CD14-positive monocyte (primary cell): ENCODE data around the gene PLXND1. TPM values are rescaled to one million over a fixed set of nuclear protein-coding genes. Genes with fewer than 3 reads are reported as not detected.
"Not testable (repeated sequence)": the region's sequence is repeated elsewhere in the genome, so short reads cannot be mapped to it uniquely, and the experiment has no call there.

Source experiments
- DNase-seq, 3 donors: peaks; one replicate each; pipeline ENCODE4 v3.0.0-alpha.2; 2011 to 2022
- H2AFZ ChIP-seq: 2 replicates; pipeline ENCODE4 v1.6.0; 2012; ENCODE audit warnings: mild to moderate bottlenecking, low read depth, low read length, inconsistent platforms; ENCODE audit not compliant: insufficient read depth, poor library complexity, severe bottlenecking
- H3K27ac ChIP-seq, 2 donors: 1 replicate in 1 of 2; 2 replicates in 1 of 2; pipeline ENCODE4 v1.5.1; 2012 to 2013; ENCODE audit warnings: low read length in 2 of 2, control low read depth in 1 of 2, inconsistent platforms in 1 of 2, low read depth in 1 of 2, mild to moderate bottlenecking in 1 of 2
- H3K27me3 ChIP-seq, 2 donors: one replicate each; pipeline versions ENCODE4 v1.6.0 to v1.6.1; 2011 to 2013; ENCODE audit warnings: low read length in 2 of 2; ENCODE audit not compliant: control insufficient read depth in 2 of 2, insufficient read depth in 2 of 2
- H3K36me3 ChIP-seq, 2 donors: replicated peaks in 1 of 2; 1 replicate in 1 of 2; 2 replicates in 1 of 2; pipeline versions ENCODE4 v1.5.1 to v1.6.1; 2012 to 2013; ENCODE audit warnings: low read length in 2 of 2, control low read depth in 1 of 2, inconsistent platforms in 1 of 2, mild to moderate bottlenecking in 1 of 2; ENCODE audit not compliant: insufficient read depth in 2 of 2, control insufficient read depth in 1 of 2
- H3K4me1 ChIP-seq, 2 donors: 1 replicate in 1 of 2; 2 replicates in 1 of 2; pipeline versions ENCODE4 v1.5.1 to v1.6.1; 2012 to 2013; ENCODE audit warnings: low read length in 2 of 2, control low read depth in 1 of 2, inconsistent platforms in 1 of 2, mild to moderate bottlenecking in 1 of 2, moderate library complexity in 1 of 2; ENCODE audit not compliant: insufficient read depth in 2 of 2, control insufficient read depth in 1 of 2
- H3K4me2 ChIP-seq: replicated peaks from 2 replicates; pipeline ENCODE3; 2012; ENCODE audit warnings: low read length, moderate library complexity, mild to moderate bottlenecking; ENCODE audit not compliant: poor library complexity, severe bottlenecking; ENCODE audit errors: extremely low read depth
- H3K4me3 ChIP-seq, 3 experiments: fragments of 200-600 bp in 1 of 3; sonication (generic) in 1 of 3; replicated peaks in 1 of 3; 1 replicate in 2 of 3; 2 replicates in 1 of 3; pipeline ENCODE4 v1.5.1; 2011 to 2013; ENCODE audit warnings: low read length in 3 of 3, mild to moderate bottlenecking in 3 of 3, control low read depth in 2 of 3, low read depth in 2 of 3, inconsistent platforms in 1 of 3, moderate library complexity in 1 of 3
- H3K79me2 ChIP-seq: 2 replicates; pipeline ENCODE4 v1.6.0; 2012; ENCODE audit warnings: mild to moderate bottlenecking, control low read depth, inconsistent platforms, low read length, moderate library complexity; ENCODE audit not compliant: insufficient read depth
- H3K9ac ChIP-seq: 2 replicates; pipeline ENCODE4 v1.6.0; 2017; ENCODE audit warnings: low read length, mild to moderate bottlenecking; ENCODE audit not compliant: insufficient read depth, poor library complexity, severe bottlenecking
- H3K9me3 ChIP-seq, 2 donors: replicated peaks in 1 of 2; 1 replicate in 1 of 2; 2 replicates in 1 of 2; pipeline versions ENCODE4 v1.5.1 to v1.6.1; 2012 to 2013; ENCODE audit warnings: low read length in 2 of 2, control low read depth in 1 of 2; ENCODE audit not compliant: control insufficient read depth in 1 of 2, insufficient read depth in 1 of 2
- H4K20me1 ChIP-seq: 2 replicates; pipeline ENCODE4 v1.6.0; 2012; ENCODE audit warnings: mild to moderate bottlenecking, low read length, control low read depth, moderate library complexity; ENCODE audit not compliant: insufficient read depth
- H3K27ac Mint-ChIP-seq, 7 donors: one replicate each; pipeline ENCODE4 v1.8.0; 2020; ENCODE audit warnings: mild to moderate bottlenecking in 7 of 7, mixed read lengths in 7 of 7, moderate library complexity in 6 of 7, inconsistent platforms in 2 of 7
- H3K27me3 Mint-ChIP-seq, 3 donors: one replicate each; pipeline ENCODE4 v1.8.0; 2021 to 2022; ENCODE audit warnings: low read depth in 3 of 3, mild to moderate bottlenecking in 3 of 3, mixed read lengths in 3 of 3, moderate library complexity in 3 of 3, inconsistent platforms in 1 of 3
- H3K36me3 Mint-ChIP-seq, 2 donors: one replicate each; pipeline ENCODE4 v1.8.0; 2020; ENCODE audit warnings: mixed read lengths in 2 of 2, inconsistent platforms in 1 of 2, mild to moderate bottlenecking in 1 of 2
- H3K4me1 Mint-ChIP-seq: one replicate; pipeline ENCODE4 v1.8.0; 2020; ENCODE audit warnings: mild to moderate bottlenecking, mixed read lengths
- H3K4me3 Mint-ChIP-seq, 2 donors: one replicate each; pipeline ENCODE4 v1.8.0; 2020; ENCODE audit warnings: mild to moderate bottlenecking in 2 of 2, mixed read lengths in 2 of 2, moderate library complexity in 1 of 2
- H3K9me3 Mint-ChIP-seq, 7 donors: one replicate each; pipeline ENCODE4 v1.8.0; 2020 to 2022; ENCODE audit warnings: mixed read lengths in 7 of 7, mild to moderate bottlenecking in 6 of 7, moderate library complexity in 6 of 7, inconsistent platforms in 2 of 7
- WGBS: methylation state at CpG from one replicate; pipeline ENCODE4 v1.1.5; 2013; ENCODE audit warnings: missing lambda C conversion rate; ENCODE audit not compliant: insufficient coverage; 5-methylcytosine and 5-hydroxymethylcytosine counted together
- intact Hi-C, 2 donors: fragments of 100-400 bp; cut with micrococcal nuclease; formaldehyde crosslinking; loops; one replicate each; pipeline versions ENCODE4 v1.15.0 to v1.15.1; 2023
- polyA plus RNA-seq, 3 donors: library from polyadenylated mRNA; depleted of rRNA in 1 of 3; unstranded in 2 of 3; stranded (reverse) in 1 of 3; fragments of 300-500 nt in 2 of 3; fragments of >200 nt in 1 of 3; fragmentation: Illumina TruSeq in 2 of 3; gene quantifications; 1 replicate in 2 of 3; 2 replicates in 1 of 3; pipeline ENCODE4 v1.2.3, GENCODE V29; 2012 to 2021
- TF ChIP-seq, protein P1 (sequence below): fragments of 200-600 bp; IDR thresholded peaks from one replicate; pipeline ENCODE4 v1.8.0; 2022; ENCODE audit warnings: antibody characterized with exemption, mild to moderate bottlenecking

Gene PLXND1
- polyA plus RNA-seq, 3 donors = 7.1 to 170 (median 9.9) TPM

DNA sequence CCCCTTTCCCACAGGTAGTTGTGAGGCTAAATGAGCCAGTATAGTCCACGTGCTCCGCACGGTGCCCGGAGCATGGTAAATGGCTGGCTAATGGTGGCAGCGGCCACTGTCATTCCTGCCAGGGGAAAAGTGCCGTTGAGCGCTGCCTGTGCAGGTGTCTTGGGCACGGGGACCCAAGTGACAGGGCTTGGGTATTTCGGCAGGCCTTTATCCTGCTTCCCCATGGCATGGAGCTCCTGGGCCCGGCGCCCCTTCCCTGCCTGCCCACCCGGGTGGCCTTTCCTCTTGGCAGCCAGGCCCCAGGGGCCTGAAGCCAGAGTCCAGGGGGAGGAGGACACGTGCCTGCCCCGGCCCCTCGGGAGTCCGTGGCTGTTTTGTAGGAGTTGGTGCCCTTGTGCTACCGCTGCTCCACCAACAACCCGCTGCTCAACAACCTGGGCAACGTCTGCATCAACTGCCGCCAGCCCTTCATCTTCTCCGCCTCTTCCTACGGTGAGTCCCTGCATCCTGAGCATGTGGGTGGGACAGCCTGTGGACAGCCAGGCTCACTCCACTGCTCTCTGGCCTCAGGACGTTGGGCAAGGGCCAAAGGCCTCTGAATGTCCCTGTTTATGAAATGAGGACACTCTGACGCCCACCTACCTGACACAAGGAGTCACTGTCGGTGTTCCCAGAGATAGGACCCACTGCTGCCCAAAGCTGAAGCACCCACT, 91.2 kb downstream of the PLXND1 start:
- H3K27me3 ChIP-seq, H2AFZ ChIP-seq, H3K4me2 ChIP-seq, H3K27ac ChIP-seq, H3K9me3 ChIP-seq, DNase-seq, H3K79me2 ChIP-seq, H3K27me3 Mint-ChIP-seq, H3K9me3 Mint-ChIP-seq, H4K20me1 ChIP-seq, H3K4me1 Mint-ChIP-seq, intact Hi-C loops, H3K4me3 Mint-ChIP-seq, H3K4me1 ChIP-seq, H3K4me3 ChIP-seq, H3K9ac ChIP-seq: not testable (repeated sequence)
- peaks cover 19 to 57% of the 10 kb centered on the region in 2 donors for H3K36me3 ChIP-seq
- 95% methylated on average over 10 of the region's 25 CpGs for WGBS
- Mint-ChIP-seq H3K27ac (peak overlapping the region in 1 of 7 donors; percentile 12), H3K36me3 (peaks cover 56 to 58% of the 10 kb centered on the region in 2 donors)

DNA sequence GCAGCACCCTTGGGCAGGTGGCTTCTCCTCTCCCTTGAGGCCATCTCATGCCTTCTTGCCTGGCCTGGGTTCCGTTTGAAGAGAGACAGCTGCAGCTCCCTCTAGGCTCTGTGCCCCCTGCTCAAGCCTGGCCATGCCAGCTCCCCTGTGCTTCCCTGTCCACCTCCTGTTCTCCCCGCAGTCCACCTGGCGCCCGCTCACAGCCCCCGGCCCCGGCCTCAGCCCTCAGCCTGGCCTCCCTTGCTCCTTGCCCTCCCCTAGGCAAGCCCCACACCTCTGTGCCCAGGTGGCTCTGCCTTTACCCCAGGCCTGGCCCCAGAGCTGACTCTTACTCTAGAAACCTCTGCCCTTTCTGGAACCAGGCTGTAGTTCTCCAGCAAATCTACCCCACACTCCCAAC, 91.9 kb downstream of the PLXND1 start:
- Histone ChIP-seq H3K36me3 (peaks cover 19 to 63% of the 10 kb centered on the region in 2 donors), H3K9ac (no peak overlapping the region), H4K20me1 (no peaks in the 10 kb centered on the region), H3K4me1 (no peaks in the 10 kb centered on the region), H3K9me3 (no peaks in the 10 kb centered on the region), H2AFZ (no peak overlapping the region), H3K27me3 (no peaks in the 10 kb centered on the region), H3K79me2 (no peaks in the 10 kb centered on the region), H3K4me3 (no peak overlapping the region), H3K27ac (no peak overlapping the region), H3K4me2 (no peak overlapping the region)
- intact Hi-C loops = no loop called here
- Mint-ChIP-seq H3K4me3 (no peak overlapping the region), H3K36me3 (peaks cover 54 to 57% of the 10 kb centered on the region in 2 donors), H3K27me3 (no peaks in the 10 kb centered on the region), H3K27ac (peak overlapping the region in 1 of 7 donors; percentile 12), H3K4me1 (no peaks in the 10 kb centered on the region), H3K9me3 (peaks cover 0 to 5% (median 0%) of the 10 kb centered on the region in 7 donors)
- 94% methylated on average over 6 of the region's 6 CpGs for WGBS
- TF ChIP-seq, protein P1, sequence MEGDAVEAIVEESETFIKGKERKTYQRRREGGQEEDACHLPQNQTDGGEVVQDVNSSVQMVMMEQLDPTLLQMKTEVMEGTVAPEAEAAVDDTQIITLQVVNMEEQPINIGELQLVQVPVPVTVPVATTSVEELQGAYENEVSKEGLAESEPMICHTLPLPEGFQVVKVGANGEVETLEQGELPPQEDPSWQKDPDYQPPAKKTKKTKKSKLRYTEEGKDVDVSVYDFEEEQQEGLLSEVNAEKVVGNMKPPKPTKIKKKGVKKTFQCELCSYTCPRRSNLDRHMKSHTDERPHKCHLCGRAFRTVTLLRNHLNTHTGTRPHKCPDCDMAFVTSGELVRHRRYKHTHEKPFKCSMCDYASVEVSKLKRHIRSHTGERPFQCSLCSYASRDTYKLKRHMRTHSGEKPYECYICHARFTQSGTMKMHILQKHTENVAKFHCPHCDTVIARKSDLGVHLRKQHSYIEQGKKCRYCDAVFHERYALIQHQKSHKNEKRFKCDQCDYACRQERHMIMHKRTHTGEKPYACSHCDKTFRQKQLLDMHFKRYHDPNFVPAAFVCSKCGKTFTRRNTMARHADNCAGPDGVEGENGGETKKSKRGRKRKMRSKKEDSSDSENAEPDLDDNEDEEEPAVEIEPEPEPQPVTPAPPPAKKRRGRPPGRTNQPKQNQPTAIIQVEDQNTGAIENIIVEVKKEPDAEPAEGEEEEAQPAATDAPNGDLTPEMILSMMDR = no peak
- no peak for DNase-seq
